Measurements from ENCODE around the gene PSMC5.
"Not testable (repeated sequence)": the region's sequence is repeated elsewhere in the genome, so short reads cannot be mapped to it uniquely, and the experiment has no call there.

Gene PSMC5

DNA sequence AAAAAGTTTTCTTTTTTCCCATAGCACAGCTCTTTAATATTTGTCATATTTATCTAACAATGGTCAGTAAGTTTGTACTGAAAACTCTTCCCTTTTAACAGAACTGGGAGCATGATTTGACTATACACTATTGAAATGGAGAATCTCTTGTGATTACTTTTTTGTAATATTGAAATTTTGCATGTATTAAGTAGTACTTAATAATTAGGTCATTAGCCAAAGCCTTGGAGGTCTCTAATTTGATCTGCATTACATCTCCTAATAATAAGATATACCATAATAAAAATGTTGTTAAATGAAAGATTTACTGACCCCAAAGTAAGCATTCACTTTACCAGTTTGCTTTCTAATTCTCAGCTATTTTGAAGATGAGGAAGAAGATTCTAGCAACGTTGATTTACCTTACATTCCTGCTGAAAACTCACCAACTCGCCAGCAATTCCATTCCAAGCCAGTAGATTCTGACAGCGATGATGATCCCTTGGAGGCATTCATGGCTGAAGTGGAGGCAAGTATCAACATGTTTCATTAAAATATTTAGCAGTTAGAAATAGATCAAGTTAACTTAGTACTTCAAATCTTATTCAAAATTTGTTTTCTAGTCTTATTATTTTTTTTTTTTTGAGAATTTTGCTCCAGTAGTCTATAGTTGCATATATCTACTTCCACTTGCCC is 35.0 kb upstream of the PSMC5 start:
- H3K27ac ChIP-seq, result no peak overlapping the region
- H4K20me1 ChIP-seq, result peaks cover 68 to 100% (median 94%) of the 10 kb centered on the region in 11 experiments; a peak in 21 of 22 replicates
- no peak overlapping the region for H3K4me2 ChIP-seq

DNA sequence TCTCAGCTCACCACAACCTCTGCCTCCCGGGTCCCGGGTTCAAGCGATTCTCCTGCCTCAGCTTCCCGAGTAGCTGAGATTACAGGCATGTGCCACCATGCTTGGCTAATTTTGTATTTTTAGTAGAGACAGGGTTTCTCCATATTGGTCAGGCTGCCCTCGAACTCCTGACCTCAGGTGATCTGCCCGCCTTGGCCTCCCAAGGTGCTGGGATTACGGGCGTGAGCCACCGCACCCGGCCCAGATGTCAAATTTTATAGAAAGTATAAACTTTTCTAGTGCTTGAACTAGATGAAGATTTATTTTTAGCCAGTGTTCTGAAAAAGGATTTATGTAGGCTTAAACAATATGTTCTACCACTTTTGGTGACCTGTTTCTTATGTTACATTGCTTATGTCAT is 30.9 kb upstream of the PSMC5 start:
- H3K36me3 ChIP-seq, result peaks cover 99 to 100% (median 100%) of the 10 kb centered on the region in 11 experiments

More for the DNA sequence above, 35.0 kb upstream of the PSMC5 start:
- Histone ChIP-seq H3K9me3 (replicated peaks in 1 of 11) (no peaks in the 10 kb centered on the region), H3K4me1 (peaks cover 0 to 4% (median 0%) of the 10 kb centered on the region in 10 experiments; a peak in 4 of 20 replicates), H3K27me3 (no peaks in the 10 kb centered on the region), H3K36me3 (peaks cover 98 to 100% (median 100%) of the 10 kb centered on the region in 11 experiments), H3K4me3 (no peak overlapping the region), H3K9ac (no peak overlapping the region)
- no peak for TF ChIP-seq Cebpa-rat (IDR thresholded peaks at IDR 0.05)

DNA sequence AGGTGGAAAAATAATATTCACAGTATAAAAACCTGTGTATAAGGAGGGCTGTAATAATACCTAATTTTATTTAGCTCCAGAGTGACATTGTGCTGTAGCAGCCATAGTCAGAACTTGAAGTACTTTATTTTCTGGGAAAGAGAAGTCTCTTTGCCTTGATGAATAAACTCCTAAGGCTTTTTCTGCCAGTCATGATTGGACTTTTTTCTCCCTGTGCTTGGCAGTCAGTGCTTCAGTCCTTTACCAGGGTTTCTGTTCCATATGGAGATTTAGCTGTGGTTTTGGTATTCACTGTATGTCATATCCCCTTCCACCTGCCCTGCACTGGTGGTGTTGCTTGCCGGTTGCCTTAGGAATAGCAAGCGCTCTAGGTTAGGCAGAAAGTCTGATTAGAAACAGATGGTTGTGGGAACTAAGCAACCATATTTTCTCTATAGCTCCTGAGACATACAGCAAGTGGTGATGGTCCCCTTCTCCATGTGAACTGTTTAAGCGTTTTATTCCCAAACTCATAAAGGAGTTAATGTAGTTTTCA is 28.6 kb upstream of the PSMC5 start:
- no peak for TF ChIP-seq Cebpa-rat (IDR thresholded peaks at IDR 0.05)
- H3K9ac ChIP-seq, result no peak overlapping the region
- no peaks in the 10 kb centered on the region for H3K9me3 ChIP-seq (replicated peaks in 1 of 11)
- peaks cover 33 to 84% (median 76%) of the 10 kb centered on the region in 11 experiments; a peak in 21 of 22 replicates for H4K20me1 ChIP-seq
- no peak overlapping the region for H3K4me3 ChIP-seq
- no peak overlapping the region for H3K27ac ChIP-seq
- no peaks in the 10 kb centered on the region for H3K4me1 ChIP-seq
- H3K36me3 ChIP-seq, result peaks cover 99 to 100% (median 100%) of the 10 kb centered on the region in 11 experiments
- H3K27me3 ChIP-seq, result no peaks in the 10 kb centered on the region
- no peak overlapping the region for H3K4me2 ChIP-seq

More for the DNA sequence above, 30.9 kb upstream of the PSMC5 start:
- not testable (repeated sequence) for H3K4me2 ChIP-seq; H3K4me1 ChIP-seq; H3K27me3 ChIP-seq; H3K9me3 ChIP-seq (replicated peaks in 1 of 11); H3K4me3 ChIP-seq; H3K27ac ChIP-seq; H3K9ac ChIP-seq
- peaks cover 39 to 97% (median 87%) of the 10 kb centered on the region in 11 experiments; a peak in 21 of 22 replicates for H4K20me1 ChIP-seq

DNA sequence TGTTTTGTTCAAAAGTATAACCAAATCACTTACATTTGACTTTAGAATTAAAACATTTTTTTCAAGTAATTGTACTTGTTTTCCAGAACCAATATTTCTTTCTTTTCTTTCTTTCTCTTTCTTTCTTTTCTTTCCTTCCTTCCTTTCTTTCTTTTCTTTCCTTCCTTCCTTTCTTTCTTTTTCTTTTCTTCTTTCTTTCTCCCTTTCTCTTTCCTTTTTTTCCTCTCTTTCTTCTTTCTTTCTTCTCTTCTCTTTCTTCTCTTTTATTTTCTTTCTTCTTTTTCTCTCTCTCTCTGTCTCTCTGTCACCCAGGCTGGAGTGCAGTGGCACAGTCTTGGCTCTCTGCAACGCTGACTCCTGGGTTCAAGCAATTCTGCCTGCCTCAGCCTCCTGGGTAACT is 26.4 kb upstream of the PSMC5 start:
- Histone ChIP-seq H3K9me3 (replicated peaks in 1 of 11) (no peaks in the 10 kb centered on the region), H3K9ac (no peak overlapping the region), H3K4me1 (no peaks in the 10 kb centered on the region), H3K4me3 (no peak overlapping the region), H4K20me1 (peaks cover 21 to 76% (median 60%) of the 10 kb centered on the region in 11 experiments; a peak in 21 of 22 replicates), H3K4me2 (no peak overlapping the region), H3K36me3 (peaks cover 99 to 100% (median 100%) of the 10 kb centered on the region in 11 experiments), H3K27me3 (no peaks in the 10 kb centered on the region), H3K27ac (no peak overlapping the region)
- TF ChIP-seq Cebpa-rat (IDR thresholded peaks at IDR 0.05), result no peak

DNA sequence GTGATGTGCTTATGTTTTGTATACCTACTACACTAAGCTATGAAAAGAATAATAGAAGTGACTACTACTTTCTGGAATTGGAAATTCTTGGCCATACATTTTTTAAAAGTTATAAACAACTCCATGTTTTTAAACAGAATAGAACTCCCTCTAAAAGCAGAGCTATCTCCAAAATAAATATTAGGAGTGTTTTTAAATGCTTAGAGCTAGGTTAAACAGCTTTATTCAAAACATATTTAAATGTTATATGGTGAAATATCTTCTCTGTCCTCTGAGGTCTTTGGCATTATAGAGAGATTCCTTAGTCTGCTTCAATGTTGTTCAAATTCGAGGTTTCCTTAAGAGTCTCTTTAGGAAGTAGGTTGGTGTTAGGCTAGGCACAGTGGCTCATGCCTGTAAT is 22.9 kb upstream of the PSMC5 start:
- Histone ChIP-seq H3K4me2 (no peak overlapping the region), H3K4me1 (peaks cover 0 to 4% (median 0%) of the 10 kb centered on the region in 10 experiments; a peak in 2 of 20 replicates), H3K36me3 (peaks cover 99 to 100% (median 100%) of the 10 kb centered on the region in 11 experiments), H3K27me3 (no peaks in the 10 kb centered on the region), H3K9me3 (replicated peaks in 1 of 11) (no peaks in the 10 kb centered on the region), H3K27ac (no peak overlapping the region), H3K4me3 (no peak overlapping the region), H4K20me1 (peaks cover 3 to 72% (median 34%) of the 10 kb centered on the region in 11 experiments; a peak in 18 of 22 replicates), H3K9ac (no peak overlapping the region)
- no peak for TF ChIP-seq Cebpa-rat (IDR thresholded peaks at IDR 0.05)

DNA sequence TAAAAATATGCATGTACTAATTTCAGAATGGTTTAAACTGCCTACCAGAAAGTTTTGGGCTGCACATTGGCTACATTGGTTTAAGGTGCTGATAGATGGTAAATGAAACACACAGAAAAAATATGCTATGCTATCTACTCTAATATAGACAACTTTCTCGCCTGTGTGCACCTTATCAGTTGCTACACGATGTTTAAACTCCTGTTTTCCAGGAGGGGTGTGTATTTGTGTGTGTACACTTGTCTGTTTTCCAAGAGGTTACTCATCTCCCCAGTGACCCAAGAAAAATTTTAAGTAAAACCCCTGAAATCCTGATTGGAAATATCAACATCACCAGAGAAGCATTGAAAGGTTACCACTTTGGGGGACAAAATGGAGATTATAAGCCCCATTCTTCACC is 21.6 kb upstream of the PSMC5 start:
- Histone ChIP-seq H3K9me3 (replicated peaks in 1 of 11) (no peaks in the 10 kb centered on the region), H3K36me3 (peaks cover 99 to 100% (median 100%) of the 10 kb centered on the region in 11 experiments), H4K20me1 (peaks cover 2 to 64% (median 29%) of the 10 kb centered on the region in 11 experiments; a peak in 15 of 22 replicates), H3K4me1 (peaks cover 0 to 14% (median 2%) of the 10 kb centered on the region in 10 experiments; a peak in 5 of 20 replicates), H3K27ac (no peak overlapping the region), H3K4me2 (no peak overlapping the region), H3K27me3 (no peaks in the 10 kb centered on the region), H3K9ac (no peak overlapping the region), H3K4me3 (no peak overlapping the region)
- TF ChIP-seq Cebpa-rat (IDR thresholded peaks at IDR 0.05), result no peak

DNA sequence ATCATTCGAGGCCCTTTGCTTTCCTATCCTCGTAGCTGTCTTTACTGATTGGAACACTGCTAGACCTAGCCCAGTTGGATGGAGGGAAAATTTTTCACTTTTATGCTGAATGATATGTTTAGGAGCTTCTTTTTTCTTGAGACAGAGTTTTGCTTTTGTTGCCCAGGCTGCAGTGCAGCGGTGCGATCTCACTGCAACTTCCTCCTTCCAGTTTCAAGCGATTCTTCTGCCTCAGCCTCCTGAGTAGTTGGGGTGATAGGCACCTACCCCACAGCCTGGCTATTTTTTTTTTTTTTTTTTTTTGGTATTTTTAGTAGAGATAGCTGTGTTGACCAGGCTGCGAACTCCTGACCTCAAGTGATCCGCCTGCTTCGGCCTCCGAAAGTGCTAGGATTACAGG is 17.3 kb upstream of the PSMC5 start:
- H4K20me1 ChIP-seq, result peaks cover 6 to 38% (median 17%) of the 10 kb centered on the region in 11 experiments; a peak in 15 of 22 replicates
- peak overlapping the region in 4 of 11 experiments; percentile 3 to 49 (median 8); a peak in 3 of 22 replicates for H3K9ac ChIP-seq
- TF ChIP-seq Cebpa-rat (IDR thresholded peaks at IDR 0.05), result no peak
- peaks cover 99 to 100% (median 100%) of the 10 kb centered on the region in 11 experiments for H3K36me3 ChIP-seq
- no peaks in the 10 kb centered on the region for H3K9me3 ChIP-seq (replicated peaks in 1 of 11)
- H3K4me1 ChIP-seq, result peaks cover 0 to 14% (median 2%) of the 10 kb centered on the region in 10 experiments; a peak in 5 of 20 replicates
- no peak overlapping the region for H3K4me3 ChIP-seq
- peak overlapping the region in 1 of 11 experiments; percentile 2; a peak in 1 of 22 replicates for H3K4me2 ChIP-seq
- H3K27me3 ChIP-seq, result no peaks in the 10 kb centered on the region
- no peak overlapping the region for H3K27ac ChIP-seq

DNA sequence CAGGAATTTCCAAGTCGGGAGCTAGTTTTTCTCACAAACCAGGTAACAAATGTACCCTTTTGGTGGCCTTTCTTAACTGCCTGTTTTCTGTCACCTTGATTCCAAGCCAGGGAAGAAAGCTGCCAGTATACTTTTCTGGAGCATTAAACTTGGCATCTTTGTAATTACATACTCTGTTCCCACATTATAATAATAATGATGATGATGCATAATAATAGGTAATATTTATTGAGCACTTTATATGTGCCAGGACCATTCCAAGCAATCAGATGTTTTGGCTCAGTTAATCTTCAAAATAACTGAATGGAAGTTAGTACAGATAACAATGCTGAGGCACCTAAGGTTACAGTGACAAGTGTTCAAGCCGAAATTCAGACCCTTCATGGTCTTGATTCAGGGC is 11.1 kb upstream of the PSMC5 start:
- peaks cover 98 to 100% (median 99%) of the 10 kb centered on the region in 11 experiments for H3K36me3 ChIP-seq
- H3K27me3 ChIP-seq, result no peaks in the 10 kb centered on the region
- no peaks in the 10 kb centered on the region for H3K9me3 ChIP-seq (replicated peaks in 1 of 11)
- peaks cover 20 to 32% (median 29%) of the 10 kb centered on the region in 10 experiments for H3K4me1 ChIP-seq
- H3K9ac ChIP-seq, result no peak overlapping the region
- no peak overlapping the region for H3K4me2 ChIP-seq
- no peak for TF ChIP-seq Cebpa-rat (IDR thresholded peaks at IDR 0.05)
- H4K20me1 ChIP-seq, result peaks cover 7 to 69% (median 32%) of the 10 kb centered on the region in 11 experiments; a peak in 19 of 22 replicates
- H3K27ac ChIP-seq, result no peak overlapping the region
- no peak overlapping the region for H3K4me3 ChIP-seq

DNA sequence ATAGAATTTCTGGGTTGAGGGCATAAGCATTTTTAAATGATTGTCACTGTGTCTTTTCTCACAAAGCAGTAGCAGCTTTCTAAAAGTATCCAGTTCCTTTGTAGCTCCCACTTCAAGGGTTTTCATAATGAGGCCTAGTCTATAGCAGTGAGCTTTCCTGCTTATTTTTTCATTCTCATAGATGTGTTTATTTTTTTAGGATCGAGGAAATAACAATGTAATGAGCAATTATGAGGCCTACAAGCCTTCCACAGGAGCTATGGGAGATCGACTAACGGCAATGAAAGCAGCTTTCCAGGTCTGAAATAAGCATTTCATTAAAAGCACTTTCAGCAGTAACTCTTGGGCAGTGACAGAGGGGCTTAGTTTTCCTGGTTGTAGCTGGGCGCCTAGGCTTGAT is 10.6 kb upstream of the PSMC5 start:
- Histone ChIP-seq H3K27ac (no peak overlapping the region), H3K9ac (no peak overlapping the region), H3K4me2 (no peak overlapping the region), H3K27me3 (no peaks in the 10 kb centered on the region), H3K9me3 (replicated peaks in 1 of 11) (no peaks in the 10 kb centered on the region), H3K36me3 (peaks cover 98 to 100% (median 99%) of the 10 kb centered on the region in 11 experiments), H3K4me3 (no peak overlapping the region), H3K4me1 (peaks cover 25 to 37% (median 34%) of the 10 kb centered on the region in 10 experiments), H4K20me1 (peaks cover 11 to 75% (median 37%) of the 10 kb centered on the region in 11 experiments; a peak in 20 of 22 replicates)
- no peak for TF ChIP-seq Cebpa-rat (IDR thresholded peaks at IDR 0.05)

Measured in BLaER1 treated with 17β-estradiol and CSF1 and Interleukin-3, amounts not matched to agents 10 nM and 100 nM (cell line).